HEK293 (cell line): ENCODE measurements around the gene PLCB1.

Experiments
- CTCF ChIA-PET: fragments of 350-600 bp; formaldehyde crosslinking; extraction: SDS; loops from one replicate; lab custom pipeline; 2021; ENCODE audit warnings: antibody characterized with exemption; lab: Yijun Ruan, JAX
- POLR2A ChIA-PET: fragments of 300-600 bp; formaldehyde crosslinking; extraction: SDS; loops from one replicate; lab custom pipeline; 2020; ENCODE audit warnings: antibody characterized with exemption, inconsistent platforms; lab: Yijun Ruan, JAX
- H3K27ac ChIP-seq: fragments of 200-500 bp; sonication (Bioruptor generic); 2 replicates; pipeline ENCODE4 v1.5.1; 2014; ENCODE audit warnings: low read depth, low read length, control low read depth, inconsistent platforms; ENCODE audit errors: extremely low read depth
- H3K36me3 ChIP-seq, 2 experiments: fragments of 200-500 bp in 1 of 2; sonication (Bioruptor generic) in 1 of 2; 1 replicate in 1 of 2; 2 replicates in 1 of 2; pipeline ENCODE4 v1.5.1; 2014 to 2017; ENCODE audit warnings: inconsistent platforms in 2 of 2, low read length in 2 of 2; ENCODE audit not compliant: control insufficient read depth in 2 of 2, insufficient read depth in 1 of 2
- H3K4me1 ChIP-seq: fragments of 200-500 bp; sonication (Bioruptor generic); 2 replicates; pipeline ENCODE4 v1.5.1; 2014; ENCODE audit warnings: mild to moderate bottlenecking, low read length, inconsistent platforms; ENCODE audit not compliant: control insufficient read depth, insufficient read depth
- H3K4me3 ChIP-seq: 2 replicates; pipeline ENCODE4 v1.5.1; 2011; ENCODE audit warnings: low read depth, mild to moderate bottlenecking, control low read depth, low read length, moderate library complexity
- H3K9me3 ChIP-seq: fragments of 200-500 bp; sonication (Bioruptor generic); 2 replicates; pipeline ENCODE4 v1.5.1; 2014; ENCODE audit warnings: low read depth, low read length, inconsistent platforms; ENCODE audit not compliant: control insufficient read depth, insufficient read depth
- CTCF ChIP-seq: fragments of 450-650 bp; formaldehyde crosslinking; IDR thresholded peaks from 2 replicates; pipeline ENCODE4 v1.5.1; 2016; ENCODE audit warnings: missing biosample characterization, missing genetic modification characterization
- PRDM10 ChIP-seq: fragments of 450-650 bp; formaldehyde crosslinking; IDR thresholded peaks from 2 replicates; pipeline ENCODE4 v1.5.1; 2016; ENCODE audit warnings: missing biosample characterization, missing genetic modification characterization
- ZBTB21 ChIP-seq: fragments of 450-650 bp; formaldehyde crosslinking; IDR thresholded peaks from 2 replicates; pipeline ENCODE4 v1.5.1; 2017; ENCODE audit warnings: missing biosample characterization, missing genetic modification characterization
- ZBTB48 ChIP-seq: fragments of 450-650 bp; formaldehyde crosslinking; IDR thresholded peaks from 2 replicates; pipeline ENCODE4 v1.5.1; 2016; ENCODE audit warnings: missing biosample characterization, missing genetic modification characterization
- ZNF223 ChIP-seq: fragments of 450-650 bp; formaldehyde crosslinking; IDR thresholded peaks from 2 replicates; pipeline ENCODE4 v1.5.1; 2016; ENCODE audit warnings: missing biosample characterization, missing genetic modification characterization
- ZNF248 ChIP-seq: fragments of 450-650 bp; formaldehyde crosslinking; IDR thresholded peaks from 2 replicates; pipeline ENCODE4 v1.5.1; 2017; ENCODE audit warnings: missing biosample characterization, missing genetic modification characterization
- ZNF426 ChIP-seq: fragments of 450-650 bp; formaldehyde crosslinking; IDR thresholded peaks from 2 replicates; pipeline ENCODE4 v1.5.1; 2017; ENCODE audit warnings: missing biosample characterization, missing genetic modification characterization, mild to moderate bottlenecking, inconsistent platforms, moderate library complexity
- ZNF513 ChIP-seq: fragments of 450-650 bp; IDR thresholded peaks from 2 replicates; pipeline ENCODE4 v1.5.1; 2018; ENCODE audit warnings: missing biosample characterization, missing genetic modification characterization
- ZNF544 ChIP-seq: fragments of 450-650 bp; formaldehyde crosslinking; IDR thresholded peaks from 2 replicates; pipeline ENCODE4 v1.5.0; 2017; ENCODE audit warnings: missing biosample characterization, missing genetic modification characterization
- ZNF585B ChIP-seq: fragments of 450-650 bp; formaldehyde crosslinking; IDR thresholded peaks from 2 replicates; pipeline ENCODE4 v1.5.1; 2016; ENCODE audit warnings: missing biosample characterization, missing genetic modification characterization
- ZNF623 ChIP-seq: fragments of 450-650 bp; formaldehyde crosslinking; IDR thresholded peaks from 2 replicates; pipeline ENCODE4 v1.5.1; 2016; ENCODE audit warnings: missing biosample characterization, missing genetic modification characterization
- ZNF654 ChIP-seq: fragments of 450-650 bp; formaldehyde crosslinking; IDR thresholded peaks from 2 replicates; pipeline ENCODE4 v1.5.1; 2016; ENCODE audit warnings: low read depth, missing biosample characterization, missing genetic modification characterization
- ZNF660 ChIP-seq: fragments of 450-650 bp; IDR thresholded peaks from 2 replicates; pipeline ENCODE4 v1.5.1; 2018; ENCODE audit warnings: missing biosample characterization, mild to moderate bottlenecking, missing genetic modification characterization
- ZNF664 ChIP-seq: fragments of 450-650 bp; formaldehyde crosslinking; IDR thresholded peaks from 2 replicates; pipeline ENCODE4 v1.5.1; 2016; ENCODE audit warnings: missing biosample characterization, missing genetic modification characterization
- ZSCAN18 ChIP-seq: fragments of 450-650 bp; formaldehyde crosslinking; IDR thresholded peaks from 2 replicates; pipeline ENCODE4 v1.5.1; 2016; ENCODE audit warnings: missing biosample characterization, missing genetic modification characterization

The PLCB1 gene

GRCh38 chr20:8721098-8721497 lies 589.0 kb downstream of the PLCB1 start:
- Histone ChIP-seq H3K27ac (no peak overlapping the region), H3K9me3 (no peaks in the 10 kb centered on the region), H3K4me3 (no peak overlapping the region), H3K36me3 (peaks cover 0 to 5% of the 10 kb centered on the region in 2 experiments; a peak in 1 of 3 replicates), H3K4me1 (no peaks in the 10 kb centered on the region)
- ChIA-PET CTCF (interaction anchor here (0.6 to 6.1 kb wide), 59 partner anchors 12 to 1684 kb away, joined by 3 to 115 read pairs (median 4); partner anchors contain the start of gene PLCB1), POLR2A (no interaction called here)
- peak; percentile 80 for TF ChIP-seq ZNF654 (tag by site-specific recombination)
- 0 out of 2 replicates have a peak, but pooled peaks have one; percentile 39 for TF ChIP-seq ZNF664 (tag by site-specific recombination)
- 0 out of 2 replicates have a peak, but pooled peaks have one; percentile 42 for TF ChIP-seq CTCF (tag by site-specific recombination)
- no peak for TF ChIP-seq ZBTB21

GRCh38 chr20:8722277-8722928 lies 590.3 kb downstream of the PLCB1 start:
- ChIA-PET CTCF (interaction anchor here (0.6 to 6.1 kb wide), 52 partner anchors 8 to 1686 kb away, joined by 3 to 115 read pairs (median 4); partner anchors contain the start of genes HAO1 and PLCB1), POLR2A (no interaction called here)
- TF ChIP-seq ZNF660 (tag by site-specific recombination) (no peak), ZNF513 (tag by site-specific recombination) (peak; percentile 70), ZNF654 (tag by site-specific recombination) (peak; percentile 92), PRDM10 (no peak), ZNF223 (tag by site-specific recombination) (no peak), ZBTB48 (peak; percentile 83), ZNF426 (tag by site-specific recombination) (no peak), ZNF585B (tag by site-specific recombination) (no peak), CTCF (tag by site-specific recombination) (peak; percentile 54; the same call in 1 of the 2 replicates), ZNF544 (no peak), ZNF623 (tag by site-specific recombination) (no peak), ZSCAN18 (tag by site-specific recombination) (no peak), ZNF248 (tag by site-specific recombination) (no peak)
- Histone ChIP-seq H3K4me3 (no peak overlapping the region), H3K27ac (no peak overlapping the region), H3K4me1 (no peaks in the 10 kb centered on the region), H3K36me3 (peaks cover 0 to 5% of the 10 kb centered on the region in 2 experiments; a peak in 1 of 3 replicates), H3K9me3 (no peaks in the 10 kb centered on the region)
